ENCODE measurements around the gene DUSP22. TPM values are rescaled to one million over a fixed set of nuclear protein-coding genes. Genes with fewer than 3 reads are reported as not detected.

DUSP22 gene
- polyA plus RNA-seq, 3 donors: 107 to 120 (median 117) TPM

GRCh38 chr6:343226-343935 lies 51.1 kb downstream of the DUSP22 start:
- no peaks in the 10 kb centered on the region for H3K27me3 ChIP-seq (ENCODE audit: control insufficient read depth in 2 of 2, insufficient read depth in 2 of 2, low read length in 2 of 2)
- Mint-ChIP-seq H3K9me3 (peaks cover 0 to 23% (median 2%) of the 10 kb centered on the region in 7 donors), H3K27ac (no peak overlapping the region), H3K27me3 (ENCODE audit: low read depth in 3 of 3) (peaks cover 0 to 9% (median 0%) of the 10 kb centered on the region in 3 donors), H3K4me3 (no peak overlapping the region), H3K4me1 (peaks cover 40% of the 10 kb centered on the region), H3K36me3 (peaks cover 57 to 86% of the 10 kb centered on the region in 2 donors)
- TF ChIP-seq CTCF (IDR thresholded peaks at IDR 0.05): no peak
- DNase-seq: no peak
- no peak overlapping the region for H3K27ac ChIP-seq (ENCODE audit: low read depth in 1 of 2, low read length in 2 of 2)
- H2AFZ ChIP-seq (ENCODE audit: insufficient read depth, low read depth, low read length, poor library complexity, severe bottlenecking): no peak overlapping the region
- H3K9ac ChIP-seq (ENCODE audit: insufficient read depth, low read length, poor library complexity, severe bottlenecking): no peak overlapping the region
- H3K4me2 ChIP-seq (replicated peaks; ENCODE audit: extremely low read depth, low read length, poor library complexity, severe bottlenecking): no peak overlapping the region
- peaks cover 24 to 48% of the 10 kb centered on the region in 2 donors for H3K36me3 ChIP-seq (replicated peaks in 1 of 2; ENCODE audit: control insufficient read depth in 1 of 2, insufficient read depth in 2 of 2, low read length in 2 of 2)
- peaks cover 42 to 49% of the 10 kb centered on the region in 2 donors for H3K4me1 ChIP-seq (ENCODE audit: control insufficient read depth in 1 of 2, insufficient read depth in 2 of 2, low read length in 2 of 2)
- no peaks in the 10 kb centered on the region for H3K9me3 ChIP-seq (replicated peaks in 1 of 2; ENCODE audit: control insufficient read depth in 1 of 2, insufficient read depth in 1 of 2, low read length in 2 of 2)
- 86% methylated on average over 10 of the region's 10 CpGs for WGBS (ENCODE audit: insufficient coverage)
- no peak overlapping the region for H3K4me3 ChIP-seq (replicated peaks in 1 of 3; ENCODE audit: low read depth in 2 of 3, low read length in 3 of 3)
- intact Hi-C loops (cut with micrococcal nuclease): loop anchor here in 1 of 2 donors (5.0 kb wide), 1 partner anchor 46 kb away; no protein-coding TSS in a partner anchor
- H3K79me2 ChIP-seq (ENCODE audit: insufficient read depth, low read length): peaks cover 13% of the 10 kb centered on the region
- no peaks in the 10 kb centered on the region for H4K20me1 ChIP-seq (ENCODE audit: insufficient read depth, low read length)

- no peak for DNase-seq
- Mint-ChIP-seq H3K9me3 (peaks cover 0 to 24% (median 2%) of the 10 kb centered on the region in 7 donors), H3K4me3 (peak overlapping the region in 1 of 2 donors; percentile 3), H3K4me1 (peaks cover 32% of the 10 kb centered on the region), H3K36me3 (peaks cover 65 to 89% of the 10 kb centered on the region in 2 donors), H3K27me3 (ENCODE audit: low read depth in 3 of 3) (peaks cover 0 to 9% (median 0%) of the 10 kb centered on the region in 3 donors), H3K27ac (no peak overlapping the region)
- Histone ChIP-seq H3K4me3 (replicated peaks in 1 of 3; ENCODE audit: low read depth in 2 of 3, low read length in 3 of 3) (no peak overlapping the region), H3K27ac (ENCODE audit: low read depth in 1 of 2, low read length in 2 of 2) (no peak overlapping the region), H3K4me2 (replicated peaks; ENCODE audit: extremely low read depth, low read length, poor library complexity, severe bottlenecking) (no peak overlapping the region), H2AFZ (ENCODE audit: insufficient read depth, low read depth, low read length, poor library complexity, severe bottlenecking) (no peak overlapping the region), H3K4me1 (ENCODE audit: control insufficient read depth in 1 of 2, insufficient read depth in 2 of 2, low read length in 2 of 2) (peaks cover 34 to 41% of the 10 kb centered on the region in 2 donors), H3K9me3 (replicated peaks in 1 of 2; ENCODE audit: control insufficient read depth in 1 of 2, insufficient read depth in 1 of 2, low read length in 2 of 2) (no peaks in the 10 kb centered on the region), H3K9ac (ENCODE audit: insufficient read depth, low read length, poor library complexity, severe bottlenecking) (no peak overlapping the region), H4K20me1 (ENCODE audit: insufficient read depth, low read length) (no peaks in the 10 kb centered on the region), H3K79me2 (ENCODE audit: insufficient read depth, low read length) (peaks cover 13% of the 10 kb centered on the region), H3K36me3 (replicated peaks in 1 of 2; ENCODE audit: control insufficient read depth in 1 of 2, insufficient read depth in 2 of 2, low read length in 2 of 2) (peaks cover 32 to 56% of the 10 kb centered on the region in 2 donors), H3K27me3 (ENCODE audit: control insufficient read depth in 2 of 2, insufficient read depth in 2 of 2, low read length in 2 of 2) (no peaks in the 10 kb centered on the region)
- TF ChIP-seq CTCF (IDR thresholded peaks at IDR 0.05): no peak
- WGBS (ENCODE audit: insufficient coverage): 90% methylated on average over 16 of the region's 20 CpGs
- intact Hi-C loops (cut with micrococcal nuclease): loop anchor here in 1 of 2 donors (5.0 kb wide), 1 partner anchor 47 kb away; no protein-coding TSS in a partner anchor
Measured at GRCh38 chr6:343960-344815, 51.9 kb downstream of the DUSP22 start.

Data from CD14-positive monocyte (primary cell).